ENCODE results near the gene SHANK2.

The SHANK2 gene

GRCh38 chr11:71221821-71222220, 30.6 kb downstream of the SHANK2 start:
- TF ChIP-seq CTCF (IDR thresholded peaks at IDR 0.05; ENCODE audit: control extremely low read depth, extremely low read depth, low read depth, missing control alignments) = no peak
- CTCF ChIA-PET = no interaction called here
- POLR2A ChIA-PET = no interaction called here
- DNase-seq (ENCODE audit: extremely low spot score) = no peak

DNA sequence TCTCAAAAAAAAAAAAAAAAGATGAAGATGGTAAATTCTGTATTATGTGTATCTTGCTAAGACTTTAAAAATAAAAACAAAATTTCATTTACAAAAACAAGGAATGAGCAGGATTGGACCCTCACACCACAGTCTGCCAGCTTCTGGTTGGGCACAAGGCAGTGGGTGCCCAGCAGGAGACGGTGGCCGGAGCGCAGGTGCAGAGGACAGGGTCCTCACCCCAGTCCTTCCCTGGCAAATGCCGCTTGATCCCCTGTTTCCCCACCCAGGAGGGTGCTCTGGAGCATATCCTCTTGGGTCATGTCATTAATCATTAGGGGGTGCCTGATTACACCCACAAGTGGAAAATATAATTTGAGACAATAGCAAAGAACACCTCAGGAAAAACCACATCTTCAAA, 31.2 kb downstream of the SHANK2 start:
- CTCF ChIA-PET = no interaction called here
- POLR2A ChIA-PET = no interaction called here
- no peak for DNase-seq (ENCODE audit: extremely low spot score)
- TF ChIP-seq CTCF (IDR thresholded peaks at IDR 0.05; ENCODE audit: control extremely low read depth, extremely low read depth, low read depth, missing control alignments) = no peak

DNA sequence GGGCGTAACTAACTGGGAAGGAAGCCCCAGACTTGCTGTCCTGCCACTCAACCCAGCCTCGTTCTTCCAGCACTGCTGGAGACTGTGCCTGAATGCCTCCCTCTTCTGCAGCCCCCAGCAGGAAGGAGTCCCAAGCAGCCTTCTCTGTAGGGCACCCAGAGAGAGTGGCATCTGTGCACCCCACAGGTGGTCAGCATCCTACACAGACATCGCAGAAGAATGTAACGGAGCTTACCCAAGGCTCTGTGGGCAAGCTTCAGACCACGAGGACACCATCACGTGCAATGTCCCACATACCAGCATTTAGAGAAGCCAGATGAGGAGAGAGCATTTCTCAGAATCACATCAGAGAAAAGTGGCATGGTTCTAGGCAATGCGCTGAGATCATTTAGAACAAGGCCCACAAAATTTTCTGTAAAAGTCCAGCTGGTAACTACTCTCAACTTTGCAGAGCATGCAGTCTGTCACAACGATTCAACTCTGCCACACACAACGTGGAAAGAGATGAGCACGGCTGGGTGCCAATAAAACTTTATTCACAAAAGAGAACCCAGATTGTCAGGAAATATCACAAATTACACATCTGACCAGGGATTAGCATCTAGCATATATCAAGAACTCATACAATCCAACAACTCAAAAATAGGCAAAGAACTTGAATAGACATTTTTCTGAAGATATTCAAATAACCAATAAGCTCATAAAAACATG, 33.4 kb downstream of the SHANK2 start:
- no peak for TF ChIP-seq CTCF (IDR thresholded peaks at IDR 0.05; ENCODE audit: control extremely low read depth, extremely low read depth, low read depth, missing control alignments)
- ChIA-PET POLR2A (no interaction called here), CTCF (no interaction called here)
- no peak for DNase-seq (ENCODE audit: extremely low spot score)

- no peak for TF ChIP-seq CTCF (IDR thresholded peaks at IDR 0.05; ENCODE audit: control extremely low read depth, extremely low read depth, low read depth, missing control alignments)
- DNase-seq (ENCODE audit: extremely low spot score) = no peak
- POLR2A ChIA-PET = no interaction called here
- CTCF ChIA-PET = no interaction called here
Measured at GRCh38 chr11:71215425-71215965, 36.9 kb downstream of the SHANK2 start.

DNA sequence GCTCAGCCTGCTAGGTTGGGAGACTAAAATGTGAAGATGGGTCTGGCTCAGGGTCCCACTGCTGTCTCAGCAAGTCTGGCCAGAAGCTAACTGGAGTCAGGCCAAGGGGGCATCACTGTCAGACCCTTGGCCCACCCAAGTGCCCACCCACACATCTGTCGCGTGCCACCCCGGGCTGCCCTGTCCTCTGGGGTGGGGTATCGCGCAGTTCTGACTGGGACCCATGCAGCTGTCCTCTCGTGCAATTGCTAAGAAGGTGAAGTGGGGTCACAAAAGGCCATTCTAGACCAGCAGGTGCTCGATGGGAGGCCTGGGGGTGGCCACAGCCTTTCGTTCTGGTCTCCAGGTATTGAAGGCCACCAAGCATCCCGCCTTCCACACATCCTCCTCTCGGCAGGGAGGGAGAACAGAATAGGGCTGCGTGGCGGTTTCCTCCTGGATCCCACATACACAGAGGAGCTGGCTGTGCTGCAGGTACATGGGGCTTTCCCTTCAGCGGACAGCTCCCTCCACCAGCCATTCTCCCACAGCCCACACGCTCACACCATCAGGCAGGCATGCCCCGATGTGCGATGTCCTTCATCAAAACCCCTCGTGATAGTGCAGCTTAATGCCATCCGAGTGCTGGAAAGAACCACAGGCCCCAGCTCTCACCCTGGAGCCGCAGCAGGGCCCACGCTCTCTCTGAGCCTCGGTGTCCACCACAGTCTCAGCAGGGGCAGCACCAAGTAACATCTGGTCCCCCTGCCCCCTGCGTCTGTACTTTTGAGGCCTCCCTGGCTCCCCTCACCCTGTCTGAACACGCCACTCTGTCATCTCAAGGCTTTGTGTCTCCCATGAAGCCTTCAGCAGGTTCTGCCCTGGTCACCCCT, 37.6 kb downstream of the SHANK2 start:
- TF ChIP-seq CTCF (IDR thresholded peaks at IDR 0.05; ENCODE audit: control extremely low read depth, extremely low read depth, low read depth, missing control alignments) = no peak
- no peak for DNase-seq (ENCODE audit: extremely low spot score)
- ChIA-PET CTCF (no interaction called here), POLR2A (no interaction called here)

DNA sequence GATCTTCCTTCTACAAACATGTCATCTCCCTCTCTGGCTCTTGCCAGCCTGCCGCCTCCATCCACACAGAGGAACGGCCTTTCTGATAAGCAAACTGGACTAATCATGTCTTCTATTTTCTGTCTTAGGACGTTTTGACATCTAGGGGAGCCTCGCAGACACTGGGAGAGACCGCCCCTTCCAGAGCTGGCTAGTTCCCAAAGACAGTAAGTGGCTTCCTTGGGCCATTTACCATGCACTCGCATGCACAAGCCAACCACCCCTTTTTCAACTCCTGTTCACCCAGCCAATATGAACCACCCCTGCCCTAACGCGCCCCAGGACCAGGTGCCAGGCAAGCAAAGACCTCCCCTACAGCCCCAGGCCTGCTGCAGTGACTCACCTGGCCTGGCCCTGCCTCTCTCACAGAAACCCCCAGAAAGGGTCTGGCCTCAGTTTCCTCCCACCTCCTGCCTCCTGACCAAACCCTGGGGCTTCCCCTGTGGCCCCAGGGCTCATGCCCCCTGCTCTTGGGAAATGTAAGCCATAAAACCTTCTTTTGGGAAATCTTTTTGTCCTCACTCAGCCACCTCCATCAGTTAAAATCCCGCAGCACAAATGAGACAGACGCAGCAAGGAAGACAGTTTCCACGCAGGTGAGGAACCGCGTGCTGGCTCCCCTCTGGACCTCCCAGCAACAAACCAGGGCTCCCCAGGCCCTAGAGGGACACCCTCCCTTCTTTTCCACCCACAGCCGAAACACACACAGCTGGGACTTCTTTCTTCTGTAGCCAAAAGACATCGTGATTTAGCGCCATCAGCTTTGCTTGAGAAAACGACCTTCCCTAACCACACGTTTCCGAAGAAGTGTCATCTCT, 38.5 kb downstream of the SHANK2 start:
- DNase-seq (ENCODE audit: extremely low spot score) = no peak
- POLR2A ChIA-PET = no interaction called here
- TF ChIP-seq CTCF (IDR thresholded peaks at IDR 0.05; ENCODE audit: control extremely low read depth, extremely low read depth, low read depth, missing control alignments) = no peak
- CTCF ChIA-PET = no interaction called here

Data from GM10248 (cell line).